Astrocyte (in vitro differentiated cells and primary cell): Measurements from ENCODE around the gene CDC73. TPM values are rescaled to one million over a fixed set of nuclear protein-coding genes. Genes with fewer than 3 reads are reported as not detected.

ENCODE experiments used
- DNase-seq: peaks from one replicate; pipeline ENCODE4 v3.0.0-alpha.2; 2010; ENCODE audit warnings: low read depth
- FAIRE-seq: peaks from 2 replicates; lab custom pipeline; 2011; peaks lifted over from hg19 to GRCh38; lab: Jason Lieb, UNC
- H2AFZ ChIP-seq: 2 replicates; pipeline ENCODE4 v1.6.0; 2012; ENCODE audit warnings: low read depth, low read length, inconsistent platforms
- H3K27ac ChIP-seq: 2 replicates; pipeline ENCODE4 v1.5.1; 2011; ENCODE audit warnings: low read depth, low read length, inconsistent platforms
- H3K27me3 ChIP-seq: 2 replicates; pipeline ENCODE4 v1.6.0; 2011; ENCODE audit warnings: low read length, inconsistent platforms; ENCODE audit not compliant: insufficient read depth
- H3K36me3 ChIP-seq: 2 replicates; pipeline ENCODE4 v1.5.1; 2011; ENCODE audit warnings: low read length, inconsistent platforms; ENCODE audit not compliant: insufficient read depth
- H3K4me1 ChIP-seq: 2 replicates; pipeline ENCODE4 v1.5.1; 2011; ENCODE audit warnings: low read length, inconsistent platforms; ENCODE audit not compliant: insufficient read depth
- H3K4me2 ChIP-seq: 2 replicates; pipeline ENCODE4 v1.6.0; 2012; ENCODE audit warnings: low read length, inconsistent platforms
- H3K4me3 ChIP-seq: 2 replicates; pipeline ENCODE4 v1.5.1; 2011; ENCODE audit warnings: low read depth, mild to moderate bottlenecking, low read length, inconsistent platforms; ENCODE audit not compliant: insufficient read depth
- H3K79me2 ChIP-seq: 2 replicates; pipeline ENCODE4 v1.6.0; 2012; ENCODE audit warnings: mild to moderate bottlenecking, low read length, inconsistent platforms; ENCODE audit not compliant: insufficient read depth
- H3K9ac ChIP-seq: 2 replicates; pipeline ENCODE4 v1.6.0; 2012; ENCODE audit warnings: mild to moderate bottlenecking, low read length, inconsistent platforms
- H3K9me3 ChIP-seq: 2 replicates; pipeline ENCODE4 v1.5.1; 2012; ENCODE audit warnings: low read depth, mild to moderate bottlenecking, low read length, inconsistent platforms; ENCODE audit not compliant: insufficient read depth
- H4K20me1 ChIP-seq: 2 replicates; pipeline ENCODE4 v1.6.0; 2012; ENCODE audit warnings: low read length, inconsistent platforms; ENCODE audit not compliant: insufficient read depth
- H3K27ac Mint-ChIP-seq: one replicate; pipeline ENCODE4 v1.8.0; 2021; ENCODE audit warnings: mild to moderate bottlenecking, mixed read lengths; ENCODE audit not compliant: unreplicated experiment
- H3K27me3 Mint-ChIP-seq: one replicate; pipeline ENCODE4 v1.8.0; 2021; ENCODE audit warnings: low read depth, mixed read lengths; ENCODE audit not compliant: unreplicated experiment
- H3K36me3 Mint-ChIP-seq: one replicate; pipeline ENCODE4 v1.8.0; 2021; ENCODE audit warnings: low read depth, mixed read lengths; ENCODE audit not compliant: unreplicated experiment
- H3K4me1 Mint-ChIP-seq: one replicate; pipeline ENCODE4 v1.8.0; 2021; ENCODE audit warnings: low read depth, mixed read lengths; ENCODE audit not compliant: unreplicated experiment
- H3K4me3 Mint-ChIP-seq: one replicate; pipeline ENCODE4 v1.8.0; 2021; ENCODE audit warnings: mild to moderate bottlenecking, moderate library complexity, mixed read lengths; ENCODE audit not compliant: unreplicated experiment
- H3K9me3 Mint-ChIP-seq: one replicate; pipeline ENCODE4 v1.8.0; 2021; ENCODE audit warnings: mild to moderate bottlenecking, mixed read lengths; ENCODE audit not compliant: unreplicated experiment
- CTCF ChIP-seq: IDR thresholded peaks from 2 replicates; pipeline ENCODE4 v1.5.1; 2011; ENCODE audit warnings: low read depth, mild to moderate bottlenecking, inconsistent platforms, low read length, moderate library complexity; ENCODE audit not compliant: insufficient read depth
- EZH2 ChIP-seq: IDR thresholded peaks from 2 replicates; pipeline ENCODE4 v1.6.1; 2012; ENCODE audit warnings: mild to moderate bottlenecking, low read length, inconsistent platforms; ENCODE audit not compliant: insufficient read depth
- total RNA-seq: library from RNA; stranded (reverse); gene quantifications from 2 replicates; pipeline ENCODE4 v1.2.1, GENCODE V29; 2021

CDC73 gene
- total RNA-seq, 1 donor from 2014 or later: 77.7 TPM

GRCh38 chr1:193270996-193271395, 149.2 kb downstream of the CDC73 start:
- Mint-ChIP-seq H3K4me3 (no peak overlapping the region), H3K4me1 (peaks cover 19% of the 10 kb centered on the region), H3K27ac (peak overlapping the region; percentile 95), H3K9me3 (peaks cover 8% of the 10 kb centered on the region), H3K27me3 (no peaks in the 10 kb centered on the region), H3K36me3 (peaks cover 37% of the 10 kb centered on the region)
- peak; percentile 97 for DNase-seq
- no peaks in the 10 kb centered on the region for H3K4me1 ChIP-seq
- peak overlapping the region; percentile 62 for H3K4me2 ChIP-seq
- H2AFZ ChIP-seq: no peak overlapping the region
- no peaks in the 10 kb centered on the region for H3K27me3 ChIP-seq
- peak overlapping the region; percentile 22 for H3K27ac ChIP-seq
- H3K36me3 ChIP-seq: no peaks in the 10 kb centered on the region
- no peak for TF ChIP-seq EZH2
- peak; percentile 7 for TF ChIP-seq CTCF
- H3K9ac ChIP-seq: no peak overlapping the region
- H4K20me1 ChIP-seq: no peaks in the 10 kb centered on the region
- peak; percentile 9 for FAIRE-seq
- no peaks in the 10 kb centered on the region for H3K9me3 ChIP-seq
- no peaks in the 10 kb centered on the region for H3K79me2 ChIP-seq
- H3K4me3 ChIP-seq: no peak overlapping the region

- no peak overlapping the region for H3K27ac Mint-ChIP-seq
- no peak overlapping the region for H3K4me2 ChIP-seq
- H3K9me3 ChIP-seq: no peaks in the 10 kb centered on the region
- no peak overlapping the region for H3K4me3 Mint-ChIP-seq
- no peaks in the 10 kb centered on the region for H3K36me3 ChIP-seq
- H3K27me3 Mint-ChIP-seq: no peaks in the 10 kb centered on the region
- TF ChIP-seq CTCF: no peak
- no peak for TF ChIP-seq EZH2
- no peak for DNase-seq
- H3K4me1 ChIP-seq: no peaks in the 10 kb centered on the region
- H3K4me3 ChIP-seq: no peak overlapping the region
- no peak for FAIRE-seq
- peaks cover 38% of the 10 kb centered on the region for H3K36me3 Mint-ChIP-seq
- no peak overlapping the region for H2AFZ ChIP-seq
- H3K4me1 Mint-ChIP-seq: peaks cover 10% of the 10 kb centered on the region
- H3K79me2 ChIP-seq: no peaks in the 10 kb centered on the region
- no peaks in the 10 kb centered on the region for H4K20me1 ChIP-seq
- H3K9ac ChIP-seq: no peak overlapping the region
- H3K9me3 Mint-ChIP-seq: peaks cover 5% of the 10 kb centered on the region
- H3K27ac ChIP-seq: no peak overlapping the region
- no peaks in the 10 kb centered on the region for H3K27me3 ChIP-seq
Measured at GRCh38 chr1:193275773-193276172, 153.9 kb downstream of the CDC73 start.

- Mint-ChIP-seq H3K36me3 (peaks cover 14% of the 10 kb centered on the region), H3K4me3 (no peak overlapping the region), H3K9me3 (no peaks in the 10 kb centered on the region), H3K27ac (no peak overlapping the region), H3K27me3 (no peaks in the 10 kb centered on the region), H3K4me1 (peaks cover 6% of the 10 kb centered on the region)
- Histone ChIP-seq H3K79me2 (no peaks in the 10 kb centered on the region), H3K4me1 (no peaks in the 10 kb centered on the region), H3K27me3 (no peaks in the 10 kb centered on the region), H3K27ac (no peak overlapping the region), H3K36me3 (no peaks in the 10 kb centered on the region), H3K4me3 (no peak overlapping the region), H3K9me3 (no peaks in the 10 kb centered on the region), H3K4me2 (no peak overlapping the region), H2AFZ (no peak overlapping the region), H3K9ac (no peak overlapping the region), H4K20me1 (no peaks in the 10 kb centered on the region)
- no peak for TF ChIP-seq EZH2
- DNase-seq (no peak), FAIRE-seq (no peak)
Measured at GRCh38 chr1:193278968-193279367, 157.1 kb downstream of the CDC73 start.
